ENCODE measurements around the gene SLC5A12.
"Not testable (repeated sequence)": the region's sequence is repeated elsewhere in the genome, so short reads cannot be mapped to it uniquely, and the experiment has no call there.

Gene SLC5A12

GRCh38 chr11:26649884-26650283 is 72.0 kb downstream of the SLC5A12 start:
- peak; percentile 4 to 53 for DNase-seq

- not testable (repeated sequence) for DNase-seq
Observed at GRCh38 chr11:26643314-26643713, 78.5 kb downstream of the SLC5A12 start.

- DNase-seq: no peak
Observed at GRCh38 chr11:26632691-26633159, 89.1 kb downstream of the SLC5A12 start.

GRCh38 chr11:26626346-26626745 is 95.5 kb downstream of the SLC5A12 start:
- no peak for DNase-seq

GRCh38 chr11:26623076-26623659 is 98.7 kb downstream of the SLC5A12 start:
- DNase-seq: no peak

GRCh38 chr11:26622181-26622580 is 99.7 kb downstream of the SLC5A12 start:
- no peak for DNase-seq

GRCh38 chr11:26621132-26621531 is 100.7 kb downstream of the SLC5A12 start:
- no peak for DNase-seq

- DNase-seq: no peak
Observed at GRCh38 chr11:26620282-26621045, 101.4 kb downstream of the SLC5A12 start.

- no peak for DNase-seq
Observed at GRCh38 chr11:26618441-26618840, 103.4 kb downstream of the SLC5A12 start.

Measured in SW 1271 (cell line).